ENCODE results near the gene SEPTIN8.

Gene SEPTIN8

GRCh38 chr5:132763181-132764036 is 13.6 kb downstream of the SEPTIN8 start:
- no peak overlapping the region for H3K4me3 ChIP-seq (ENCODE audit: low read depth, low read length)
- TF ChIP-seq, protein P1, sequence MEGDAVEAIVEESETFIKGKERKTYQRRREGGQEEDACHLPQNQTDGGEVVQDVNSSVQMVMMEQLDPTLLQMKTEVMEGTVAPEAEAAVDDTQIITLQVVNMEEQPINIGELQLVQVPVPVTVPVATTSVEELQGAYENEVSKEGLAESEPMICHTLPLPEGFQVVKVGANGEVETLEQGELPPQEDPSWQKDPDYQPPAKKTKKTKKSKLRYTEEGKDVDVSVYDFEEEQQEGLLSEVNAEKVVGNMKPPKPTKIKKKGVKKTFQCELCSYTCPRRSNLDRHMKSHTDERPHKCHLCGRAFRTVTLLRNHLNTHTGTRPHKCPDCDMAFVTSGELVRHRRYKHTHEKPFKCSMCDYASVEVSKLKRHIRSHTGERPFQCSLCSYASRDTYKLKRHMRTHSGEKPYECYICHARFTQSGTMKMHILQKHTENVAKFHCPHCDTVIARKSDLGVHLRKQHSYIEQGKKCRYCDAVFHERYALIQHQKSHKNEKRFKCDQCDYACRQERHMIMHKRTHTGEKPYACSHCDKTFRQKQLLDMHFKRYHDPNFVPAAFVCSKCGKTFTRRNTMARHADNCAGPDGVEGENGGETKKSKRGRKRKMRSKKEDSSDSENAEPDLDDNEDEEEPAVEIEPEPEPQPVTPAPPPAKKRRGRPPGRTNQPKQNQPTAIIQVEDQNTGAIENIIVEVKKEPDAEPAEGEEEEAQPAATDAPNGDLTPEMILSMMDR (IDR thresholded peaks at IDR 0.05; ENCODE audit: borderline replicate concordance, insufficient read depth, low read depth, low read length): no peak

- TF ChIP-seq, protein P1 (IDR thresholded peaks at IDR 0.05; ENCODE audit: borderline replicate concordance, insufficient read depth, low read depth, low read length): no peak
- no peak overlapping the region for H3K4me3 ChIP-seq (ENCODE audit: low read depth, low read length)
Measured at GRCh38 chr5:132762246-132763000, 14.6 kb downstream of the SEPTIN8 start.

GRCh38 chr5:132761321-132762240 is 15.5 kb downstream of the SEPTIN8 start:
- H3K4me3 ChIP-seq (ENCODE audit: low read depth, low read length): no peak overlapping the region
- TF ChIP-seq, protein P1 (IDR thresholded peaks at IDR 0.05; ENCODE audit: borderline replicate concordance, insufficient read depth, low read depth, low read length): no peak

GRCh38 chr5:132760601-132761317 is 16.3 kb downstream of the SEPTIN8 start:
- TF ChIP-seq, protein P1 (IDR thresholded peaks at IDR 0.05; ENCODE audit: borderline replicate concordance, insufficient read depth, low read depth, low read length): no peak
- H3K4me3 ChIP-seq (ENCODE audit: low read depth, low read length): no peak overlapping the region

DNA sequence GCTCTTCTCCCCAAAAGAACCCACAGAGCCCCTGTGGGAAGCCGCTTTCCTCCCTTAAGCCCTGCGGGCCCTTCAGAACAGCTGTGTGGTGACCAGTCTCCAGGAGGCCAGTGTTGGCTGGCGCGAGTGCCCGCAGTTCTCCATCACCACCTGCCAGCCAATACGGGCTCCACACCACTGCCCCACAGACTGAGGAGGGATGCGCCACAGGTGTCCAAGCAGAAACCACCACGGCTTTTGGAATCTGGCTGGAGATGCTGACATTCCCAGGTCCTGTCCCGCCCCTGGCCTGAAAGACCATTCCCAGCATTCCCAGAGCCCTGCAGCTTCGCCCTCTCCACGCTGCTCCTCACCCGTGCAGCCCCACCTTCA is 17.0 kb downstream of the SEPTIN8 start:
- no peak overlapping the region for H3K4me3 ChIP-seq (ENCODE audit: low read depth, low read length)
- TF ChIP-seq, protein P1 (IDR thresholded peaks at IDR 0.05; ENCODE audit: borderline replicate concordance, insufficient read depth, low read depth, low read length): no peak
